Suprapubic skin (tissue), 4 donors: ENCODE data around the gene AAGAB. TPM values are rescaled to one million over a fixed set of nuclear protein-coding genes. Genes with fewer than 3 reads are reported as not detected.

Experiments used
- DNase-seq, 2 donors: peaks; one replicate each; pipeline ENCODE4 v3.0.0-alpha.2; 2019; ENCODE audit warnings: low spot score in 2 of 2
- H3K27ac ChIP-seq: fragments of 200-600 bp; sonication (generic); one replicate; pipeline ENCODE4 v1.5.1; 2019
- H3K27me3 ChIP-seq: fragments of 200-600 bp; sonication (generic); one replicate; pipeline ENCODE4 v1.5.1; 2019
- H3K36me3 ChIP-seq: fragments of 200-600 bp; sonication (generic); one replicate; pipeline ENCODE4 v1.5.1; 2019
- H3K4me1 ChIP-seq: fragments of 200-600 bp; sonication (generic); one replicate; pipeline ENCODE4 v1.5.1; 2019
- H3K4me3 ChIP-seq: fragments of 200-600 bp; sonication (generic); one replicate; pipeline ENCODE4 v1.5.1; 2019; ENCODE audit warnings: mild to moderate bottlenecking
- H3K9me3 ChIP-seq: fragments of 200-600 bp; sonication (generic); one replicate; pipeline ENCODE4 v1.5.1; 2019
- EP300 ChIP-seq: sonication (generic); formaldehyde crosslinking; IDR thresholded peaks from one replicate; pipeline ENCODE4 v1.6.1; 2017; ENCODE audit warnings: antibody characterized with exemption
- POLR2A ChIP-seq, 2 donors: fragments of 450-650 bp; IDR thresholded peaks; one replicate each; pipeline ENCODE4 v1.6.1; 2017; ENCODE audit warnings: antibody characterized with exemption in 2 of 2, mild to moderate bottlenecking in 2 of 2, moderate library complexity in 2 of 2
- POLR2AphosphoS5 ChIP-seq, 3 donors: sonication (generic); formaldehyde crosslinking; IDR thresholded peaks; one replicate each; pipeline ENCODE4 v1.6.1; 2017; ENCODE audit warnings: antibody characterized with exemption in 3 of 3
- WGBS: methylation state at CpG from one replicate; pipeline ENCODE4 v1.1.5; 2018; 5-methylcytosine and 5-hydroxymethylcytosine counted together
- total RNA-seq, 4 donors: library from RNA; depleted of rRNA; stranded (reverse); fragments of >200 nt; gene quantifications; one replicate each; pipeline ENCODE4 v1.1.0, GENCODE V29; 2016
- TF ChIP-seq, protein P1 (sequence below), 2 donors: fragments of 200-600 bp in 1 of 2; fragments of 450-650 bp in 1 of 2; sonication (generic) in 1 of 2; IDR thresholded peaks; one replicate each; pipeline ENCODE4 v1.5.1; 2016 to 2019; ENCODE audit warnings: antibody characterized with exemption in 2 of 2, mild to moderate bottlenecking in 1 of 2, moderate library complexity in 1 of 2

Gene AAGAB
- total RNA-seq, 4 donors from 2014 or later = 18.6 to 28.0 (median 26.0) TPM

DNA sequence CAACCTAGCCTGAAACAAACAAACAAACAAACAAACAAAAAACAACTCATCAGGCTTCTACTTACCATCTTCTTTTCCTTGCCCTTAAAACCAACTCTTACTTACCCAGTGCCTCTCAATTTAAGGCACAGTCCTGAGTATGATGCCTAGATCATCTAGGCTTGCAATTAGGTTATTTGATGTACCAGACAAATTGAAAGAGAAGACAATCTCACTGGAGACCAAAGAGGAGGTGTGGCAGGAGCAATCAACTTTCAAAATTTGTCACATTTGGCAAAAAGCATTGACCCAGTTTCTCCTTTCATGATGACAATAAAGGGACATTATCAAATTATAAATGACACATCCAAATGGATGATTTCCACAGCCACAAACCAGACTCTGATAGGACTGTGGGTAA is 36.0 kb downstream of the AAGAB start:
- no peak for TF ChIP-seq POLR2AphosphoS5 (IDR thresholded peaks at IDR 0.05)
- TF ChIP-seq POLR2A (IDR thresholded peaks at IDR 0.05) = no peak
- TF ChIP-seq EP300 = no peak
- TF ChIP-seq, protein P1, sequence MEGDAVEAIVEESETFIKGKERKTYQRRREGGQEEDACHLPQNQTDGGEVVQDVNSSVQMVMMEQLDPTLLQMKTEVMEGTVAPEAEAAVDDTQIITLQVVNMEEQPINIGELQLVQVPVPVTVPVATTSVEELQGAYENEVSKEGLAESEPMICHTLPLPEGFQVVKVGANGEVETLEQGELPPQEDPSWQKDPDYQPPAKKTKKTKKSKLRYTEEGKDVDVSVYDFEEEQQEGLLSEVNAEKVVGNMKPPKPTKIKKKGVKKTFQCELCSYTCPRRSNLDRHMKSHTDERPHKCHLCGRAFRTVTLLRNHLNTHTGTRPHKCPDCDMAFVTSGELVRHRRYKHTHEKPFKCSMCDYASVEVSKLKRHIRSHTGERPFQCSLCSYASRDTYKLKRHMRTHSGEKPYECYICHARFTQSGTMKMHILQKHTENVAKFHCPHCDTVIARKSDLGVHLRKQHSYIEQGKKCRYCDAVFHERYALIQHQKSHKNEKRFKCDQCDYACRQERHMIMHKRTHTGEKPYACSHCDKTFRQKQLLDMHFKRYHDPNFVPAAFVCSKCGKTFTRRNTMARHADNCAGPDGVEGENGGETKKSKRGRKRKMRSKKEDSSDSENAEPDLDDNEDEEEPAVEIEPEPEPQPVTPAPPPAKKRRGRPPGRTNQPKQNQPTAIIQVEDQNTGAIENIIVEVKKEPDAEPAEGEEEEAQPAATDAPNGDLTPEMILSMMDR (IDR thresholded peaks at IDR 0.05) = no peak
- Histone ChIP-seq H3K4me1 (peaks cover 2% of the 10 kb centered on the region), H3K4me3 (no peak overlapping the region), H3K9me3 (no peaks in the 10 kb centered on the region), H3K36me3 (no peaks in the 10 kb centered on the region), H3K27ac (no peak overlapping the region), H3K27me3 (no peaks in the 10 kb centered on the region)
- DNase-seq = no peak

DNA sequence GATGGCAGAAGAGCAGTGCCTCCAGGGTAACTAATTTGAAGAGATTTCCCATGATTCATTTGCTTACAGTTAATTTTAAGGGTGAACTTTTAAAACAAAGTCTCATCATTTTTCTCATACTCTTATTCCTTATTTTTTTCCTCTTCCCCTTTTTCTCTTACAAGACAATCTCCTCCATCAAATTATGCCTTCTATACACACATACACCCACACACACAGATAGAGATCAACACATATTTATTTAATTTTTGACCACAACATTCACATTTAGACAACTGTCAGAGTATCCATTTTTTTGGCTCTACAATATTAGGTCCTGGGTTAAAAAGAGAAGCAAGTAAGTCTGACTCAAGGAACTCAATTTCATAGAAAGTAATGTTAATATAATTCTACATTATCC is 37.6 kb downstream of the AAGAB start:
- H3K9me3 ChIP-seq = no peaks in the 10 kb centered on the region
- DNase-seq = no peak
- no peaks in the 10 kb centered on the region for H3K36me3 ChIP-seq
- no peak overlapping the region for H3K4me3 ChIP-seq
- no peak overlapping the region for H3K27ac ChIP-seq
- H3K4me1 ChIP-seq = no peaks in the 10 kb centered on the region
- no peak for TF ChIP-seq POLR2AphosphoS5 (IDR thresholded peaks at IDR 0.05)
- TF ChIP-seq, protein P1 (IDR thresholded peaks at IDR 0.05) = no peak
- TF ChIP-seq EP300 = no peak
- no peak for TF ChIP-seq POLR2A (IDR thresholded peaks at IDR 0.05)
- H3K27me3 ChIP-seq = no peaks in the 10 kb centered on the region

DNA sequence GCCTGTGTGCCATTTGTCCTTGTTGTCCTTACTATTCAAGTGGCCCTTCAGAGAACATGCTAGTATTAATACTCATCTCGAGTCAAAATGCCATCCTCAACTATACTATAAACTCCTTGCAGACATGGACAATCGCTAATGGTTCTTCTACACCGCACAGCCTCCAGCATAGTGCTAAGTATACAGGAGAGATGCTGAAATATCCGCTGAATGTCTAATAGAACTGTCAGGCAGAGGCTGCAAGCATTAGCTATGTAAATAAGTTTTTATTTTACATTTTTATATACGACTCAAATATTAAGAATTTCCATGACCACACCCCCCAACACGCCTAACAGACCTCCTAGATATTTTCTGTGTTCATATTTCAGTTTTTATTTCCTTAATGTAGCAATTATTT is 39.4 kb downstream of the AAGAB start:
- 82% methylated on average over 6 of the region's 6 CpGs for WGBS
- no peak overlapping the region for H3K4me3 ChIP-seq
- H3K4me1 ChIP-seq = no peaks in the 10 kb centered on the region
- no peak for DNase-seq
- no peaks in the 10 kb centered on the region for H3K9me3 ChIP-seq
- no peaks in the 10 kb centered on the region for H3K36me3 ChIP-seq
- H3K27ac ChIP-seq = no peak overlapping the region
- no peaks in the 10 kb centered on the region for H3K27me3 ChIP-seq
- no peak for TF ChIP-seq POLR2A (IDR thresholded peaks at IDR 0.05)
- no peak for TF ChIP-seq POLR2AphosphoS5 (IDR thresholded peaks at IDR 0.05)
- no peak for TF ChIP-seq EP300
- TF ChIP-seq, protein P1 (IDR thresholded peaks at IDR 0.05) = no peak

DNA sequence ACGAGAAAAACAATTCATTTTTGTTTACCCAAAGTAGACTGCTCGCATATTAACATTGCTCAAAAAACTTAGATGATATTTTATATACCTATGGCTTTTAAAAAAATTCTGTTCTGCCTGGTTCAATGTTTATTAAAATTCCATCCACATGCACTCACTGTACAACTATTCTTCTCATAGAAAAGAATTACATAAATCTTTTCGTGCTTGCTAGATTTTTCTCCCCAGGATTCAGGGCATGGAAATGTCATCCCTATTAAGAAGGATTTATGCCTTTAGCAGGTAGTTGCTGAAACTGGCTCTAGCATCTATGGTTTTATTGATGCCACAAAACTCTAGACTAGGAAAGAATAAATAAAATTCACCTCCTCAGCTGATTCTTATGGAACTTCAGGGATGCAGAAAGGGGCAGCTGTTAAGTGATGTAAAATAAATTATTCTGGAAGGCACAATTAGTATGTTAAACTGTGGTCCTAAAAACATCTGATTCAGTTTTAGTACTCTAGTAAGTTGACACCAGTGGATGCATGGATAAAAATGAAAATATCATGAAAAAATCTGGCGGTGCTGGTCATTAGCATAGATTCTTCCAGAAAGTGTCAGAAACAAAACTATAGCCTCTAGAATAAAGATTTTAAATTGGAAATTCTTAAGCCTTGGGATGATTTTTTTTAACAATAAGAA is 41.6 kb downstream of the AAGAB start:
- TF ChIP-seq POLR2A (IDR thresholded peaks at IDR 0.05) = no peak
- no peak for TF ChIP-seq EP300
- TF ChIP-seq POLR2AphosphoS5 (IDR thresholded peaks at IDR 0.05) = no peak
- TF ChIP-seq, protein P1 (IDR thresholded peaks at IDR 0.05) = no peak
- Histone ChIP-seq H3K4me1 (no peaks in the 10 kb centered on the region), H3K4me3 (no peak overlapping the region), H3K9me3 (no peaks in the 10 kb centered on the region), H3K27me3 (no peaks in the 10 kb centered on the region), H3K27ac (no peak overlapping the region), H3K36me3 (peaks cover 10% of the 10 kb centered on the region)
- WGBS = 91% methylated on average over 4 of the region's 4 CpGs
- DNase-seq = no peak

DNA sequence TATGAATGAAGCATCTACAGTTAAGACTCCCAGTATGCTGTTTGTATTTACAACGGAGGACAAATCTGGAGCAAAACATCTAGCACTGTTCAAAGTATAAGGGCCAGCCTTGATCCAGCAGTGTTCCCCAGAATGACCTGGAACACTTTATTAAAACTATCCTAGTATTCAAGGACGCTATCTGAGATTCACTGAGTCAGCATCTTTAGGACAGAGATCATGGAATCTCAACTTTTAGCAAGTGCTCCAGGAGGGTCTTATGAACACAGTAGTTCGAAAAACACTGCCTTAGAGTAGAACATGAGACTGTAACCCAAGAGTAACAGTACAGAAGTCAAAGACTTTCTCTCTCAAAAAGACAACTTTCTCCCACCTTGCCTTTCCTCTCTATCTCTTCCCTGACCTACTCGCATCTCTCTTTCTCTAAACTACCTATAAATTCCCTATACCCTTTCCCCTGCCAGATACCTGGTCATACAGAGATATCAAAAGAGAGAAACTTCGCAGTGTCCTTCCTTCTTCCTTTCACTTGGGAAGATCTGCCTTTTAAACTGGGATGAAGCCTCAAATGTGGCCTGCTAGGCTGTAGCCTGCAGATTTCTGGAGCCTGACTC is 43.8 kb downstream of the AAGAB start:
- no peak overlapping the region for H3K27ac ChIP-seq
- no peaks in the 10 kb centered on the region for H3K27me3 ChIP-seq
- DNase-seq = no peak
- WGBS = 91% methylated on average over 5 of the region's 5 CpGs
- H3K36me3 ChIP-seq = peaks cover 17% of the 10 kb centered on the region
- no peaks in the 10 kb centered on the region for H3K9me3 ChIP-seq
- TF ChIP-seq EP300 = no peak
- TF ChIP-seq POLR2AphosphoS5 (IDR thresholded peaks at IDR 0.05) = no peak
- TF ChIP-seq POLR2A (IDR thresholded peaks at IDR 0.05) = no peak
- TF ChIP-seq, protein P1 (IDR thresholded peaks at IDR 0.05) = no peak
- H3K4me3 ChIP-seq = no peak overlapping the region
- H3K4me1 ChIP-seq = no peaks in the 10 kb centered on the region
